Astrocyte (in vitro differentiated cells and primary cell): ENCODE data around the gene ARFRP1. TPM values are rescaled to one million over a fixed set of nuclear protein-coding genes. Genes with fewer than 3 reads are reported as not detected.

ENCODE experiments used
- DNase-seq: peaks from one replicate; pipeline ENCODE4 v3.0.0-alpha.2; 2010; ENCODE audit warnings: low read depth
- FAIRE-seq: peaks from 2 replicates; lab custom pipeline; 2011; peaks lifted over from hg19 to GRCh38; lab: Jason Lieb, UNC
- H2AFZ ChIP-seq: 2 replicates; pipeline ENCODE4 v1.6.0; 2012; ENCODE audit warnings: low read depth, low read length, inconsistent platforms
- H3K27ac ChIP-seq: 2 replicates; pipeline ENCODE4 v1.5.1; 2011; ENCODE audit warnings: low read depth, low read length, inconsistent platforms
- H3K27me3 ChIP-seq: 2 replicates; pipeline ENCODE4 v1.6.0; 2011; ENCODE audit warnings: low read length, inconsistent platforms; ENCODE audit not compliant: insufficient read depth
- H3K36me3 ChIP-seq: 2 replicates; pipeline ENCODE4 v1.5.1; 2011; ENCODE audit warnings: low read length, inconsistent platforms; ENCODE audit not compliant: insufficient read depth
- H3K4me1 ChIP-seq: 2 replicates; pipeline ENCODE4 v1.5.1; 2011; ENCODE audit warnings: low read length, inconsistent platforms; ENCODE audit not compliant: insufficient read depth
- H3K4me2 ChIP-seq: 2 replicates; pipeline ENCODE4 v1.6.0; 2012; ENCODE audit warnings: low read length, inconsistent platforms
- H3K4me3 ChIP-seq: 2 replicates; pipeline ENCODE4 v1.5.1; 2011; ENCODE audit warnings: low read depth, mild to moderate bottlenecking, low read length, inconsistent platforms; ENCODE audit not compliant: insufficient read depth
- H3K79me2 ChIP-seq: 2 replicates; pipeline ENCODE4 v1.6.0; 2012; ENCODE audit warnings: mild to moderate bottlenecking, low read length, inconsistent platforms; ENCODE audit not compliant: insufficient read depth
- H3K9ac ChIP-seq: 2 replicates; pipeline ENCODE4 v1.6.0; 2012; ENCODE audit warnings: mild to moderate bottlenecking, low read length, inconsistent platforms
- H3K9me3 ChIP-seq: 2 replicates; pipeline ENCODE4 v1.5.1; 2012; ENCODE audit warnings: low read depth, mild to moderate bottlenecking, low read length, inconsistent platforms; ENCODE audit not compliant: insufficient read depth
- H4K20me1 ChIP-seq: 2 replicates; pipeline ENCODE4 v1.6.0; 2012; ENCODE audit warnings: low read length, inconsistent platforms; ENCODE audit not compliant: insufficient read depth
- H3K27ac Mint-ChIP-seq: one replicate; pipeline ENCODE4 v1.8.0; 2021; ENCODE audit warnings: mild to moderate bottlenecking, mixed read lengths; ENCODE audit not compliant: unreplicated experiment
- H3K27me3 Mint-ChIP-seq: one replicate; pipeline ENCODE4 v1.8.0; 2021; ENCODE audit warnings: low read depth, mixed read lengths; ENCODE audit not compliant: unreplicated experiment
- H3K36me3 Mint-ChIP-seq: one replicate; pipeline ENCODE4 v1.8.0; 2021; ENCODE audit warnings: low read depth, mixed read lengths; ENCODE audit not compliant: unreplicated experiment
- H3K4me1 Mint-ChIP-seq: one replicate; pipeline ENCODE4 v1.8.0; 2021; ENCODE audit warnings: low read depth, mixed read lengths; ENCODE audit not compliant: unreplicated experiment
- H3K4me3 Mint-ChIP-seq: one replicate; pipeline ENCODE4 v1.8.0; 2021; ENCODE audit warnings: mild to moderate bottlenecking, moderate library complexity, mixed read lengths; ENCODE audit not compliant: unreplicated experiment
- H3K9me3 Mint-ChIP-seq: one replicate; pipeline ENCODE4 v1.8.0; 2021; ENCODE audit warnings: mild to moderate bottlenecking, mixed read lengths; ENCODE audit not compliant: unreplicated experiment
- CTCF ChIP-seq: IDR thresholded peaks from 2 replicates; pipeline ENCODE4 v1.5.1; 2011; ENCODE audit warnings: low read depth, mild to moderate bottlenecking, inconsistent platforms, low read length, moderate library complexity; ENCODE audit not compliant: insufficient read depth
- EZH2 ChIP-seq: IDR thresholded peaks from 2 replicates; pipeline ENCODE4 v1.6.1; 2012; ENCODE audit warnings: mild to moderate bottlenecking, low read length, inconsistent platforms; ENCODE audit not compliant: insufficient read depth
- total RNA-seq: library from RNA; stranded (reverse); gene quantifications from 2 replicates; pipeline ENCODE4 v1.2.1, GENCODE V29; 2021

Gene ARFRP1
- total RNA-seq, 1 donor from 2014 or later = 32.5 TPM

GRCh38 chr20:63656451-63656850, 51.3 kb downstream of the ARFRP1 start:
- Mint-ChIP-seq H3K27ac (no peak overlapping the region), H3K9me3 (peaks cover 3% of the 10 kb centered on the region), H3K4me1 (peaks cover 5% of the 10 kb centered on the region), H3K4me3 (peak overlapping the region; percentile 62), H3K36me3 (no peaks in the 10 kb centered on the region), H3K27me3 (peaks cover 1% of the 10 kb centered on the region)
- TF ChIP-seq EZH2 = no peak
- no peak for TF ChIP-seq CTCF
- H3K36me3 ChIP-seq = no peaks in the 10 kb centered on the region
- no peaks in the 10 kb centered on the region for H3K27me3 ChIP-seq
- H3K9ac ChIP-seq = no peak overlapping the region
- H3K9me3 ChIP-seq = no peaks in the 10 kb centered on the region
- no peak overlapping the region for H3K4me3 ChIP-seq
- H2AFZ ChIP-seq = no peak overlapping the region
- H3K79me2 ChIP-seq = peaks cover 29% of the 10 kb centered on the region
- DNase-seq (no peak), FAIRE-seq (no peak)
- no peak overlapping the region for H3K27ac ChIP-seq
- H4K20me1 ChIP-seq = peaks cover 11% of the 10 kb centered on the region
- no peak overlapping the region for H3K4me2 ChIP-seq
- peaks cover 28% of the 10 kb centered on the region for H3K4me1 ChIP-seq

- H3K4me3 Mint-ChIP-seq = no peak overlapping the region
- Histone ChIP-seq H3K27ac (no peak overlapping the region), H3K4me3 (no peak overlapping the region), H3K4me1 (peaks cover 31% of the 10 kb centered on the region), H3K79me2 (peaks cover 23% of the 10 kb centered on the region), H3K9me3 (no peaks in the 10 kb centered on the region), H2AFZ (no peak overlapping the region), H3K27me3 (no peaks in the 10 kb centered on the region), H3K4me2 (no peak overlapping the region), H3K36me3 (no peaks in the 10 kb centered on the region), H3K9ac (no peak overlapping the region), H4K20me1 (peaks cover 17% of the 10 kb centered on the region)
- FAIRE-seq (no peak), DNase-seq (no peak)
- peaks cover 1% of the 10 kb centered on the region for H3K27me3 Mint-ChIP-seq
- no peak for TF ChIP-seq CTCF
- no peak for TF ChIP-seq EZH2
- peaks cover 3% of the 10 kb centered on the region for H3K9me3 Mint-ChIP-seq
- no peaks in the 10 kb centered on the region for H3K36me3 Mint-ChIP-seq
- H3K4me1 Mint-ChIP-seq = peaks cover 5% of the 10 kb centered on the region
- H3K27ac Mint-ChIP-seq = no peak overlapping the region
These were observed 52.5 kb downstream of the ARFRP1 start for GRCh38 chr20:63655249-63655648.

- peaks cover 3% of the 10 kb centered on the region for H3K9me3 Mint-ChIP-seq
- peaks cover 17% of the 10 kb centered on the region for H4K20me1 ChIP-seq
- no peaks in the 10 kb centered on the region for H3K36me3 Mint-ChIP-seq
- peaks cover 25% of the 10 kb centered on the region for H3K4me1 ChIP-seq
- H3K36me3 ChIP-seq = no peaks in the 10 kb centered on the region
- peak overlapping the region; percentile 54 for H3K4me3 ChIP-seq
- peaks cover 1% of the 10 kb centered on the region for H3K27me3 Mint-ChIP-seq
- peaks cover 13% of the 10 kb centered on the region for H3K79me2 ChIP-seq
- DNase-seq (no peak), FAIRE-seq (no peak)
- H3K4me3 Mint-ChIP-seq = peak overlapping the region; percentile 67
- no peak overlapping the region for H3K27ac Mint-ChIP-seq
- no peaks in the 10 kb centered on the region for H3K27me3 ChIP-seq
- H3K4me1 Mint-ChIP-seq = peaks cover 5% of the 10 kb centered on the region
- H2AFZ ChIP-seq = peak overlapping the region; percentile 60
- H3K9me3 ChIP-seq = no peaks in the 10 kb centered on the region
- peak overlapping the region; percentile 91 for H3K4me2 ChIP-seq
- TF ChIP-seq CTCF = no peak
- no peak for TF ChIP-seq EZH2
- no peak overlapping the region for H3K27ac ChIP-seq
- H3K9ac ChIP-seq = peak overlapping the region; percentile 31
These were observed 53.7 kb downstream of the ARFRP1 start for GRCh38 chr20:63653974-63654668.
